ENCODE data around the gene MAPK6.

The MAPK6 gene

DNA sequence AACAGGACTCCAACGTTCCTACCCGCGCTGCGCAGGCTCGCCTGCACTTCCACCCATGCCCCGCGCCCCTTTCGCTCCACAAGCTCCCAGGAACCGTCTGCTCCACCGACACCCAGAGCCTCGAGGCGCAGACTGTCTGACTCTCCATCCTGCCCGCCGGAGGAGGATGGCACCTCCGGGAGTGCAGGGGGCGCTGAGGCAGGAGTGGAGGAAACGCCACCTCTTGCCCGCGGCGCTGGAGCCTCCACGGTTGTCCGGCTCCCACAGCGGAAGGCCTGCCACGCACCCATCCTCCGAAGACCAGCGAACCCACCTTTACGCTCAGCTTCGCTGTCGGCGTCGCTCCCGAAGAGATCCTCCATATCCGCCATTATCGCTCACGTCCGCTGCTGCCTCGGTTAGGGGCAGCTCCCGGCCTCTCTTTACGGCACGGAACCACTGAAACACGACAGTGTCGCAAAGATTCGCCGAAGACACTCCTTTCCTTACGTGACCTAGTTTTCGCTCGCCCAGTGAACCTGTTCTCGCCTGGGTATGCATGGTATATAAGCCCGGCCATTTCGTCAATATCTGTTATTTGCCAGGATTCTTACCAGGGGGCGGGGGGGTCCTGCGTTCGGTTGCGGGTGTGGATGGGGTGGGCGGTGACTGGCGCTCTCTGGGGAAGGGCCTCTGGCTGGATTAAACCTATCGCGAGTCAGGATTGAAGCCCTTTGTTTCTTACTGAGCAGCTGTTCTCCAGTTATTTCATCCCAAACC lies 47.5 kb upstream of the MAPK6 start, which contains the start of gene LEO1 (continued):
- TF ChIP-seq ZNF510 (tag by site-specific recombination; IDR thresholded peaks at IDR 0.05; ENCODE audit: insufficient replicate concordance): no peak
- peak; percentile 87 for TF ChIP-seq ZNF501 (tag by site-specific recombination; IDR thresholded peaks at IDR 0.05)
- no peak for TF ChIP-seq REPIN1 (tag by site-specific recombination; IDR thresholded peaks at IDR 0.05; ENCODE audit: low read depth)
- TF ChIP-seq OSR2 (tag by site-specific recombination; IDR thresholded peaks at IDR 0.05): no peak
- TF ChIP-seq ZNF114 (tag by site-specific recombination; IDR thresholded peaks at IDR 0.05): no peak
- no peak for TF ChIP-seq ZNF645 (tag by site-specific recombination; IDR thresholded peaks at IDR 0.05)
- TF ChIP-seq OVOL3 (tag by site-specific recombination; IDR thresholded peaks at IDR 0.05): no peak
- no peak for TF ChIP-seq ZNF549 (tag by site-specific recombination; IDR thresholded peaks at IDR 0.05)
- TF ChIP-seq ZNF529 (tag by site-specific recombination; IDR thresholded peaks at IDR 0.05; ENCODE audit: insufficient replicate concordance): no peak
- TF ChIP-seq ZNF747 (tag by site-specific recombination; IDR thresholded peaks at IDR 0.05): no peak
- TF ChIP-seq ZNF677 (tag by site-specific recombination; IDR thresholded peaks at IDR 0.05): no peak
- TF ChIP-seq ZNF37A (tag by site-specific recombination; IDR thresholded peaks at IDR 0.05): no peak
- TF ChIP-seq ZNF701 (tag by site-specific recombination; IDR thresholded peaks at IDR 0.05): no peak
- no peak for TF ChIP-seq ZNF658 (tag by site-specific recombination; IDR thresholded peaks at IDR 0.05)
- TF ChIP-seq RBAK (tag by site-specific recombination; IDR thresholded peaks at IDR 0.05): no peak
- TF ChIP-seq, protein P1, sequence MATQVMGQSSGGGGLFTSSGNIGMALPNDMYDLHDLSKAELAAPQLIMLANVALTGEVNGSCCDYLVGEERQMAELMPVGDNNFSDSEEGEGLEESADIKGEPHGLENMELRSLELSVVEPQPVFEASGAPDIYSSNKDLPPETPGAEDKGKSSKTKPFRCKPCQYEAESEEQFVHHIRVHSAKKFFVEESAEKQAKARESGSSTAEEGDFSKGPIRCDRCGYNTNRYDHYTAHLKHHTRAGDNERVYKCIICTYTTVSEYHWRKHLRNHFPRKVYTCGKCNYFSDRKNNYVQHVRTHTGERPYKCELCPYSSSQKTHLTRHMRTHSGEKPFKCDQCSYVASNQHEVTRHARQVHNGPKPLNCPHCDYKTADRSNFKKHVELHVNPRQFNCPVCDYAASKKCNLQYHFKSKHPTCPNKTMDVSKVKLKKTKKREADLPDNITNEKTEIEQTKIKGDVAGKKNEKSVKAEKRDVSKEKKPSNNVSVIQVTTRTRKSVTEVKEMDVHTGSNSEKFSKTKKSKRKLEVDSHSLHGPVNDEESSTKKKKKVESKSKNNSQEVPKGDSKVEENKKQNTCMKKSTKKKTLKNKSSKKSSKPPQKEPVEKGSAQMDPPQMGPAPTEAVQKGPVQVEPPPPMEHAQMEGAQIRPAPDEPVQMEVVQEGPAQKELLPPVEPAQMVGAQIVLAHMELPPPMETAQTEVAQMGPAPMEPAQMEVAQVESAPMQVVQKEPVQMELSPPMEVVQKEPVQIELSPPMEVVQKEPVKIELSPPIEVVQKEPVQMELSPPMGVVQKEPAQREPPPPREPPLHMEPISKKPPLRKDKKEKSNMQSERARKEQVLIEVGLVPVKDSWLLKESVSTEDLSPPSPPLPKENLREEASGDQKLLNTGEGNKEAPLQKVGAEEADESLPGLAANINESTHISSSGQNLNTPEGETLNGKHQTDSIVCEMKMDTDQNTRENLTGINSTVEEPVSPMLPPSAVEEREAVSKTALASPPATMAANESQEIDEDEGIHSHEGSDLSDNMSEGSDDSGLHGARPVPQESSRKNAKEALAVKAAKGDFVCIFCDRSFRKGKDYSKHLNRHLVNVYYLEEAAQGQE (tag by site-specific recombination; IDR thresholded peaks at IDR 0.05): no peak
- TF ChIP-seq, protein P2, sequence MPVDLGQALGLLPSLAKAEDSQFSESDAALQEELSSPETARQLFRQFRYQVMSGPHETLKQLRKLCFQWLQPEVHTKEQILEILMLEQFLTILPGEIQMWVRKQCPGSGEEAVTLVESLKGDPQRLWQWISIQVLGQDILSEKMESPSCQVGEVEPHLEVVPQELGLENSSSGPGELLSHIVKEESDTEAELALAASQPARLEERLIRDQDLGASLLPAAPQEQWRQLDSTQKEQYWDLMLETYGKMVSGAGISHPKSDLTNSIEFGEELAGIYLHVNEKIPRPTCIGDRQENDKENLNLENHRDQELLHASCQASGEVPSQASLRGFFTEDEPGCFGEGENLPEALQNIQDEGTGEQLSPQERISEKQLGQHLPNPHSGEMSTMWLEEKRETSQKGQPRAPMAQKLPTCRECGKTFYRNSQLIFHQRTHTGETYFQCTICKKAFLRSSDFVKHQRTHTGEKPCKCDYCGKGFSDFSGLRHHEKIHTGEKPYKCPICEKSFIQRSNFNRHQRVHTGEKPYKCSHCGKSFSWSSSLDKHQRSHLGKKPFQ (tag by site-specific recombination; IDR thresholded peaks at IDR 0.05): no peak
- TF ChIP-seq ZNF513 (tag by site-specific recombination; IDR thresholded peaks at IDR 0.05): no peak
- no peak for TF ChIP-seq ZNF184 (tag by site-specific recombination; IDR thresholded peaks at IDR 0.05)
- TF ChIP-seq ZNF10 (tag by site-specific recombination; IDR thresholded peaks at IDR 0.05): no peak
- TF ChIP-seq HOXA7 (CRISPR knock-in tag; IDR thresholded peaks at IDR 0.05; ENCODE audit: borderline replicate concordance): no peak
- no peak for TF ChIP-seq ZNF266 (tag by site-specific recombination; IDR thresholded peaks at IDR 0.05; ENCODE audit: low read depth)
- no peak for TF ChIP-seq ZNF280D (tag by site-specific recombination; IDR thresholded peaks at IDR 0.05)
- 0 out of 2 replicates have a peak, but pooled peaks have one; percentile 47 for TF ChIP-seq ZNF580 (tag by site-specific recombination; IDR thresholded peaks at IDR 0.05)
- TF ChIP-seq KLF8 (tag by site-specific recombination; IDR thresholded peaks at IDR 0.05): peak; percentile 39; the same call in 1 of the 2 replicates
- TF ChIP-seq ZNF707 (tag by site-specific recombination; IDR thresholded peaks at IDR 0.05): no peak
- TF ChIP-seq ZBTB8A (tag by site-specific recombination; IDR thresholded peaks at IDR 0.05): peak; percentile 62; the same call in 1 of the 2 replicates
- no peak for TF ChIP-seq MYNN (tag by site-specific recombination; IDR thresholded peaks at IDR 0.05; ENCODE audit: borderline replicate concordance)
